Gastroesophageal sphincter (tissue), 3 donors: ENCODE measurements around the gene DGLUCY.

Source experiments
- EP300 ChIP-seq: sonication (generic); formaldehyde crosslinking; IDR thresholded peaks from one replicate; pipeline ENCODE4 v1.6.1; 2017; ENCODE audit warnings: antibody characterized with exemption, mild to moderate bottlenecking
- POLR2A ChIP-seq, 2 donors: fragments of 450-650 bp; IDR thresholded peaks; one replicate each; pipeline ENCODE4 v1.6.1; 2017; ENCODE audit warnings: antibody characterized with exemption in 2 of 2, mild to moderate bottlenecking in 2 of 2, moderate library complexity in 1 of 2
- POLR2AphosphoS5 ChIP-seq: sonication (generic); formaldehyde crosslinking; IDR thresholded peaks from one replicate; pipeline ENCODE4 v1.6.1; 2017; ENCODE audit warnings: antibody characterized with exemption
- TF ChIP-seq, protein P1 (sequence below), 4 experiments: fragments of 200-600 bp in 2 of 4; fragments of 450-650 bp in 2 of 4; sonication (generic) in 1 of 4; IDR thresholded peaks; one replicate each; pipeline ENCODE4 v1.5.1; 2017 to 2019; ENCODE audit warnings: antibody characterized with exemption in 4 of 4, mild to moderate bottlenecking in 2 of 4, moderate library complexity in 2 of 4

GRCh38 chr14:91238661-91239060, 124.8 kb downstream of the DGLUCY start:
- TF ChIP-seq, protein P1, sequence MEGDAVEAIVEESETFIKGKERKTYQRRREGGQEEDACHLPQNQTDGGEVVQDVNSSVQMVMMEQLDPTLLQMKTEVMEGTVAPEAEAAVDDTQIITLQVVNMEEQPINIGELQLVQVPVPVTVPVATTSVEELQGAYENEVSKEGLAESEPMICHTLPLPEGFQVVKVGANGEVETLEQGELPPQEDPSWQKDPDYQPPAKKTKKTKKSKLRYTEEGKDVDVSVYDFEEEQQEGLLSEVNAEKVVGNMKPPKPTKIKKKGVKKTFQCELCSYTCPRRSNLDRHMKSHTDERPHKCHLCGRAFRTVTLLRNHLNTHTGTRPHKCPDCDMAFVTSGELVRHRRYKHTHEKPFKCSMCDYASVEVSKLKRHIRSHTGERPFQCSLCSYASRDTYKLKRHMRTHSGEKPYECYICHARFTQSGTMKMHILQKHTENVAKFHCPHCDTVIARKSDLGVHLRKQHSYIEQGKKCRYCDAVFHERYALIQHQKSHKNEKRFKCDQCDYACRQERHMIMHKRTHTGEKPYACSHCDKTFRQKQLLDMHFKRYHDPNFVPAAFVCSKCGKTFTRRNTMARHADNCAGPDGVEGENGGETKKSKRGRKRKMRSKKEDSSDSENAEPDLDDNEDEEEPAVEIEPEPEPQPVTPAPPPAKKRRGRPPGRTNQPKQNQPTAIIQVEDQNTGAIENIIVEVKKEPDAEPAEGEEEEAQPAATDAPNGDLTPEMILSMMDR (IDR thresholded peaks at IDR 0.05): no peak
- TF ChIP-seq POLR2A (IDR thresholded peaks at IDR 0.05) (no peak), POLR2AphosphoS5 (no peak), EP300 (no peak)
